ENCODE measurements around the gene CLIP2.

DNA sequence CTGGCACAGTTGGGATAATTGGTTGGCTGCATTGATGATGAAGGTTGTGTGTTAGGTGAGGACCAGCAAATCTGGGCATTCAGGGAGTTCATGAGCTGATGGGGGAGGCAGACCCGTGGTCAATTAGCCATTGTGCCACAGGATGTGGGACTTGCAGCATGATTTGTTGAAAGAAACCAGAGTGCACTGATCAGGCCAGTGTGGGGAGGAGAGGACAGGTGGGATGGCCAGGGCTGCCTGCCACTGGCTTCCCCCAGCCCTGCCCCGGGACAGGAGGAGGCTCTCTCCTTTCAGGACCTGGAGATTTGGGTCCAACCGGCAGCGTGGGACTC lies 4.3 kb downstream of the CLIP2 start:
- TF ChIP-seq, protein P1, sequence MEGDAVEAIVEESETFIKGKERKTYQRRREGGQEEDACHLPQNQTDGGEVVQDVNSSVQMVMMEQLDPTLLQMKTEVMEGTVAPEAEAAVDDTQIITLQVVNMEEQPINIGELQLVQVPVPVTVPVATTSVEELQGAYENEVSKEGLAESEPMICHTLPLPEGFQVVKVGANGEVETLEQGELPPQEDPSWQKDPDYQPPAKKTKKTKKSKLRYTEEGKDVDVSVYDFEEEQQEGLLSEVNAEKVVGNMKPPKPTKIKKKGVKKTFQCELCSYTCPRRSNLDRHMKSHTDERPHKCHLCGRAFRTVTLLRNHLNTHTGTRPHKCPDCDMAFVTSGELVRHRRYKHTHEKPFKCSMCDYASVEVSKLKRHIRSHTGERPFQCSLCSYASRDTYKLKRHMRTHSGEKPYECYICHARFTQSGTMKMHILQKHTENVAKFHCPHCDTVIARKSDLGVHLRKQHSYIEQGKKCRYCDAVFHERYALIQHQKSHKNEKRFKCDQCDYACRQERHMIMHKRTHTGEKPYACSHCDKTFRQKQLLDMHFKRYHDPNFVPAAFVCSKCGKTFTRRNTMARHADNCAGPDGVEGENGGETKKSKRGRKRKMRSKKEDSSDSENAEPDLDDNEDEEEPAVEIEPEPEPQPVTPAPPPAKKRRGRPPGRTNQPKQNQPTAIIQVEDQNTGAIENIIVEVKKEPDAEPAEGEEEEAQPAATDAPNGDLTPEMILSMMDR (IDR thresholded peaks at IDR 0.05) = no peak
- no peak for TF ChIP-seq POLR2A (IDR thresholded peaks at IDR 0.05)

Data from Peyer's patch (tissue), 4 donors.